MM.1S (cell line): ENCODE measurements around the gene DNTTIP2.

Experiments used
- DNase-seq: peaks from one replicate; pipeline ENCODE4 v3.0.0-alpha.2; 2015
- H2AFZ ChIP-seq: fragments of 300-600 bp; sonication (generic); 2 replicates; pipeline ENCODE4 v1.6.0; 2016; ENCODE audit warnings: antibody characterized with exemption, low read length
- H3F3A ChIP-seq: fragments of 300-600 bp; sonication (generic); 2 replicates; pipeline ENCODE4 v1.6.1; 2016; ENCODE audit warnings: mild to moderate bottlenecking, antibody characterized with exemption, low read length, moderate library complexity, mixed read lengths; ENCODE audit not compliant: insufficient read depth
- H3K27ac ChIP-seq: fragments of 300-600 bp; sonication (generic); 2 replicates; pipeline ENCODE4 v1.5.1; 2016; ENCODE audit warnings: mild to moderate bottlenecking, low read length
- H3K27me3 ChIP-seq: fragments of 300-600 bp; sonication (generic); replicated peaks from 2 replicates; pipeline ENCODE4 v1.6.0; 2016; ENCODE audit warnings: low read length; ENCODE audit not compliant: insufficient read depth
- H3K36me3 ChIP-seq: fragments of 300-600 bp; sonication (generic); replicated peaks from 2 replicates; pipeline ENCODE4 v1.6.1; 2016; ENCODE audit warnings: mild to moderate bottlenecking, low read length, mixed read lengths; ENCODE audit not compliant: insufficient read depth
- H3K4me1 ChIP-seq: fragments of 300-600 bp; sonication (generic); 2 replicates; pipeline ENCODE4 v1.6.1; 2016; ENCODE audit warnings: low read length, mixed read lengths
- H3K4me2 ChIP-seq: fragments of 300-600 bp; sonication (generic); 2 replicates; pipeline ENCODE4 v1.6.0; 2016; ENCODE audit warnings: low read depth, low read length
- H3K4me3 ChIP-seq: fragments of 300-600 bp; sonication (generic); 2 replicates; pipeline ENCODE4 v1.5.1; 2016; ENCODE audit warnings: low read length, mixed read lengths
- H3K79me2 ChIP-seq: fragments of 300-600 bp; sonication (generic); 2 replicates; pipeline ENCODE4 v1.6.1; 2016; ENCODE audit warnings: mixed run types, low read length, mixed read lengths
- H3K9ac ChIP-seq: fragments of 300-600 bp; sonication (generic); 2 replicates; pipeline ENCODE4 v1.6.1; 2016; ENCODE audit warnings: low read length, mixed read lengths
- H3K9me2 ChIP-seq: fragments of 300-600 bp; sonication (generic); replicated peaks from 2 replicates; pipeline ENCODE4 v1.6.1; 2016; ENCODE audit warnings: mild to moderate bottlenecking, low read length, mixed read lengths; ENCODE audit not compliant: insufficient read depth
- H3K9me3 ChIP-seq: fragments of 300-600 bp; sonication (generic); replicated peaks from 2 replicates; pipeline ENCODE4 v1.6.1; 2016; ENCODE audit warnings: mild to moderate bottlenecking, low read length, mixed read lengths; ENCODE audit not compliant: insufficient read depth
- H4K20me1 ChIP-seq: fragments of 300-600 bp; sonication (generic); 2 replicates; pipeline ENCODE4 v1.6.1; 2016; ENCODE audit warnings: mild to moderate bottlenecking, low read length, moderate library complexity, mixed read lengths; ENCODE audit not compliant: insufficient read depth
- EZH2 ChIP-seq: fragments of 300-600 bp; sonication (generic); optimal IDR thresholded peaks from 2 replicates; pipeline ENCODE3; 2017; ENCODE audit warnings: low read depth, mild to moderate bottlenecking, antibody characterized with exemption, low read length, mixed read lengths
- EZH2phosphoT487 ChIP-seq: fragments of 300-600 bp; sonication (generic); IDR thresholded peaks from 2 replicates; pipeline ENCODE4 v1.6.1; 2018; ENCODE audit warnings: antibody characterized with exemption, low read length
- TF ChIP-seq, protein P1 (sequence below): fragments of 300-600 bp; sonication (generic); IDR thresholded peaks from 2 replicates; pipeline ENCODE4 v1.5.1; 2016; ENCODE audit warnings: antibody characterized with exemption, low read length, mixed read lengths

The DNTTIP2 gene

DNA sequence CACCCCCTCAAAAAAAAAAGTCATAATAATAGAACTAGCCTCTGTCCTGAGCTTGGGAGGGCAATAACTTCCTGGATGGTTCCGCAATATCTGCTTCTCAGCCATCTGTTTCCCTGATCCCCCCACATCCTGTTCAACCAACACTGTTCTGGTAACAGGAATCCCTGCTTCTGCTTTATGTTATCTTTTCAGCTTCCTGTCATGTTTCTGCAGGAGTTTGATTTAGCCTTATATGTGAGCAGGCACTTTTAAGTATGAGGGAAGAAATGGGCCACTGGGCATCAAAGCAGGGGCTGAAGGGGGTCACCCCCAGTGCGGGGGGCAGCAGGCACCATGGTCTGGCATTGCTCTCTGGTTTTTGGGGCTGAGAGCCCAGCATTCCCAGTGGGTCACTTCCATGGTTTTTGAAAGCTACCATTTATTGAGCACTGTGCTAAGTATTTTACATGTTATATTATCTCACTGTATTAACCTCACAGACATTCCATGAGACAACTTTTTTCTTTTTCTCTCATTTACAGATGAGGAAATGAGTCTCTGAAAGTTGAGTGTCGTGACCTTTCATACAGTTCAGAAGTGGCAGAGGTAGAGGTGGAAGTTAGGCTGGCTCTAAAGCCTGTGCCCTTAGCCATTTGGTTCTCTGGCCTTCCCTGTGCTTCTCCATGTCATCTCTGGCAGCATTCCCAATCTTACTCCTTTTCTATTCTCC lies 61.9 kb downstream of the DNTTIP2 start:
- Histone ChIP-seq H4K20me1 (no peaks in the 10 kb centered on the region), H3K4me1 (no peaks in the 10 kb centered on the region), H2AFZ (no peak overlapping the region), H3K36me3 (no peaks in the 10 kb centered on the region), H3K4me3 (no peak overlapping the region), H3K9me3 (no peaks in the 10 kb centered on the region), H3K4me2 (no peak overlapping the region), H3K27ac (no peak overlapping the region), H3K9ac (no peak overlapping the region), H3F3A (no peaks in the 10 kb centered on the region), H3K9me2 (no peaks in the 10 kb centered on the region), H3K27me3 (no peaks in the 10 kb centered on the region), H3K79me2 (no peaks in the 10 kb centered on the region)
- DNase-seq = no peak
- TF ChIP-seq EZH2phosphoT487 (no peak), EZH2 (no peak)
- TF ChIP-seq, protein P1, sequence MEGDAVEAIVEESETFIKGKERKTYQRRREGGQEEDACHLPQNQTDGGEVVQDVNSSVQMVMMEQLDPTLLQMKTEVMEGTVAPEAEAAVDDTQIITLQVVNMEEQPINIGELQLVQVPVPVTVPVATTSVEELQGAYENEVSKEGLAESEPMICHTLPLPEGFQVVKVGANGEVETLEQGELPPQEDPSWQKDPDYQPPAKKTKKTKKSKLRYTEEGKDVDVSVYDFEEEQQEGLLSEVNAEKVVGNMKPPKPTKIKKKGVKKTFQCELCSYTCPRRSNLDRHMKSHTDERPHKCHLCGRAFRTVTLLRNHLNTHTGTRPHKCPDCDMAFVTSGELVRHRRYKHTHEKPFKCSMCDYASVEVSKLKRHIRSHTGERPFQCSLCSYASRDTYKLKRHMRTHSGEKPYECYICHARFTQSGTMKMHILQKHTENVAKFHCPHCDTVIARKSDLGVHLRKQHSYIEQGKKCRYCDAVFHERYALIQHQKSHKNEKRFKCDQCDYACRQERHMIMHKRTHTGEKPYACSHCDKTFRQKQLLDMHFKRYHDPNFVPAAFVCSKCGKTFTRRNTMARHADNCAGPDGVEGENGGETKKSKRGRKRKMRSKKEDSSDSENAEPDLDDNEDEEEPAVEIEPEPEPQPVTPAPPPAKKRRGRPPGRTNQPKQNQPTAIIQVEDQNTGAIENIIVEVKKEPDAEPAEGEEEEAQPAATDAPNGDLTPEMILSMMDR = no peak
